Stimulated activated CD8-positive, alpha-beta memory T cell treated with anti-CD3 and anti-CD28 coated beads, Interleukin-2, amount 100 ng/mL, for 48 hours (primary cell): ENCODE data around the gene GJA10.

Experiments
- DNase-seq, 2 donors: peaks; one replicate each; pipeline ENCODE4 v3.0.0-alpha.2; 2020; ENCODE audit warnings: low read depth in 2 of 2

GJA10 gene

DNA sequence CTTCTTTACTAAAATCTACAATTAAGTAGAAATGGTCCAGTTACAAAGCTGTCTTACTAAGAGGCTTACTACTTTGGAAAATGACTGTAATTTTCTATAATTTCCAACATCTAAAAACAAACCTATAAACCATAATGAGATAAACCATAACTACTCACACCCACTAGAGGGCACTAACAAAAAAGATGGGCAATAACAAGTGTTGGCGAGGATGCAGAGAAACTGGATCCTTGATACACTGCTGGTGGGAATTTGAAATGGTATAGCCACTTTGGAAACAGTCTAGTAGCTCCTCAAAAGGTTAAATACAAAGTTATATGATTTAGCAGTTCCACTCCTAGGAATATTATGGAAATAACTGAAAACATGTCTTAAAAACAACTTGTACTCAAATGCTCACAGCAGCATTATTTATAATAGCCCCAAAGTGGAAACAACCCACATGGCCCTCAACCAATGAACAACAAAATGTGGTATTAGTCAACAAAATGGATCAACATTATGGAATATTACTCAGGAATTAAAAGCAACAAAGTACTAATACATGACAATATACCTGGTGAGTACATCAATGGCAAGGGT, 50.6 kb downstream of the GJA10 start:
- no peak for DNase-seq
